SK-N-MC (cell line): Measurements from ENCODE around the gene ZNF277.

Experiments
- EZH2 ChIP-seq: fragments of 200-600 bp; sonication (generic); IDR thresholded peaks from one replicate; pipeline ENCODE4 v1.6.1; 2017; ENCODE audit warnings: antibody characterized with exemption
- POLR2AphosphoS5 ChIP-seq: IDR thresholded peaks from 2 replicates; pipeline ENCODE4 v1.6.1; 2012; ENCODE audit warnings: mild to moderate bottlenecking, low read depth, low read length, borderline replicate concordance

DNA sequence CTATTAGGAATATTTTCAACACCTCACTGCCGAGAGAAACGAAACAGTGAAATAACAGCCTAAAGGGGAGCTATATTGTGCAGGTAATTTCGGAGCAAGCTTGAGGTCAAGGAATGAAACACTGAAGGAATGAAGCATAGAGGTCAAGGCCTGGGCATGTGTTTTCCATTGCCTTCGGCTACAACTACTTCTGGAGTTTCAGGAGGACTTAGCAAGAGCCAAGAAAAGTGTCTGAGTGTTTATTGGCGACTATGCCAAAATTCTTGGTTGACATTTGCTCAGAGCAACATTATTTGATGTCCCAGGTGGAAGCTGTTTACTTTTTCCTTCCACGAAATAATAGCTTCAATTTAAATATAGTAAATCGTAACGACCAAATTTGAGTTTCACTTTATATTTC, 154.2 kb downstream of the ZNF277 start:
- no peak for TF ChIP-seq POLR2AphosphoS5
- no peak for TF ChIP-seq EZH2
